ENCODE measurements around the gene TNS4.
"Not testable (repeated sequence)": the region's sequence is repeated elsewhere in the genome, so short reads cannot be mapped to it uniquely, and the experiment has no call there.

TNS4 gene

GRCh38 chr17:40501499-40501911, at the start of gene TNS4:
TSS of gene TNS4 (minus strand) at chr17:40501623. CDS start at chr17:40496425, 5,198 bp downstream.
- DNase-seq = no peak

GRCh38 chr17:40550608-40551007, 49.2 kb upstream of the TNS4 start:
- DNase-seq = no peak

- peak; percentile 81 for DNase-seq
Observed at GRCh38 chr17:40548982-40549685, 47.7 kb upstream of the TNS4 start.

GRCh38 chr17:40548491-40548981, 47.1 kb upstream of the TNS4 start:
- DNase-seq = no peak

- DNase-seq = no peak
Observed at GRCh38 chr17:40547785-40548478, 46.5 kb upstream of the TNS4 start.

GRCh38 chr17:40547079-40547784, 45.8 kb upstream of the TNS4 start:
- DNase-seq = peak; percentile 96

- DNase-seq = not testable (repeated sequence)
Observed at GRCh38 chr17:40546497-40546896, 45.1 kb upstream of the TNS4 start.

GRCh38 chr17:40545660-40546059, 44.2 kb upstream of the TNS4 start:
- no peak for DNase-seq

- DNase-seq = no peak
Observed at GRCh38 chr17:40542558-40543411, 41.4 kb upstream of the TNS4 start.

- no peak for DNase-seq
Observed at GRCh38 chr17:40541873-40542557, 40.6 kb upstream of the TNS4 start.

- no peak for DNase-seq
Observed at GRCh38 chr17:40541060-40541872, 39.8 kb upstream of the TNS4 start.

GRCh38 chr17:40540448-40540847, 39.0 kb upstream of the TNS4 start:
- no peak for DNase-seq

- DNase-seq = no peak
Observed at GRCh38 chr17:40539711-40540411, 38.4 kb upstream of the TNS4 start.

- no peak for DNase-seq
Observed at GRCh38 chr17:40538936-40539705, 37.7 kb upstream of the TNS4 start.

- no peak for DNase-seq
Observed at GRCh38 chr17:40538019-40538935, 36.9 kb upstream of the TNS4 start.

GRCh38 chr17:40536295-40537171, 35.1 kb upstream of the TNS4 start:
- DNase-seq = no peak

GRCh38 chr17:40535924-40536294, 34.5 kb upstream of the TNS4 start:
- DNase-seq = no peak

GRCh38 chr17:40535438-40535837, 34.0 kb upstream of the TNS4 start:
- no peak for DNase-seq
